Stimulated activated effector memory CD8-positive, alpha-beta T cell treated with anti-CD3 and anti-CD28 coated beads, Interleukin-12 subunit alpha, Interleukin-12 subunit beta, amount 100 ng/mL, for 72 hours (primary cell): Measurements from ENCODE around the gene OSTF1.

ENCODE experiments used
- ATAC-seq: fragments of 150-1000 bp; cut with Tn5 transposase; 2 replicates; pipeline ENCODE4 v1.10.0; 2021
- DNase-seq, 2 donors: peaks; one replicate each; pipeline ENCODE4 v3.0.0; 2021 to 2022; ENCODE audit warnings: low spot score in 2 of 2
- H3K27ac Mint-ChIP-seq: one replicate; pipeline ENCODE4 v1.8.0; 2022; ENCODE audit warnings: mild to moderate bottlenecking, mixed read lengths
- H3K36me3 Mint-ChIP-seq: one replicate; pipeline ENCODE4 v1.8.0; 2022; ENCODE audit warnings: mild to moderate bottlenecking, mixed read lengths
- H3K4me1 Mint-ChIP-seq: one replicate; pipeline ENCODE4 v1.8.0; 2022; ENCODE audit warnings: mixed read lengths
- H3K4me3 Mint-ChIP-seq: one replicate; pipeline ENCODE4 v1.8.0; 2022; ENCODE audit warnings: mild to moderate bottlenecking, mixed read lengths
- H3K9me3 Mint-ChIP-seq: one replicate; pipeline ENCODE4 v1.8.0; 2022; ENCODE audit warnings: mixed read lengths

OSTF1 gene

DNA sequence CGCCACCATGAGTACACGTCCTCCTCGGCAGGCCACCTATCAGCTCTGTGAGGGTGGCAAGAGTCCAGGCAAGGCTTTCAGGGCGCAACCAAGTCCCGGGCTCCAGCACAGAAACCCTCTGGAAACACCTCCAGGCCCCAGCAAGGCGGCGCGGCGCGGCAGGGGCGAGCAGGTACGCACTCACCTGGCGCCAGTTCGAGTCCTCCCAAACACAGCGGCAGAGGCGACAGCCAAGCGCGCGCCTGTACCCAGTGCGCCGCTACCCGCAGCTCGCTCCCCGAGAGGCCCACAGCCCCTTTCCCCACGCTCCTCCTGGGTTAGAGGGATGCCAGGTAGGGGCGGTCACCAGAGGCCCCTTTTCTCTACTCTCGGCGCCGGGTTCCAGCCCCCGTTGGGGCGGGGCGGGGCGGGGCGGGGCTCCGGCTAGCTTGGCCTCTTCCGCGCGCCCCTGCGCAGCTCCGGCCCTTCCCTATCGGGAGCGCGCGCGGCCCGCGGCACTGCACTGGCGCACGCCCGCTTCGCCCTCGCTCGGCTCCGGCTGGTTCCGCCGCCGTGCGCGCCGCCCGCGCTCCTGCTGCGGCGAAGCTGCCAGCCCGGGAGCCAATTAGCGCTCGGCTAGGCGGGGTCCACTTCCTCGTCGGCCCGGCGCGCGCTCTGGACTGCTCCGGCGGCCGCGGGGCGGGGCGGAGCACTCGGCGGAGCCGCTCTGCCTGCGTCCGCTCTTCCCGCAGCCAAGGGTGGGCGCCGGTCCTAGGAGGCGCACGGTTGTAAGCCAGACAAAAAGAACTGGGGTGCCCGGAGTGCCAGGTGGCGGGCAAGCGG is at the start of gene OSTF1, which contains the start of gene NMRK1:
Gene OSTF1 (plus strand): TSS at position 691 of the 822 bp plus-strand sequence. CDS start 179 bp downstream, outside the sequence.
Gene NMRK1 (minus strand): TSS at position 332 of the 822 bp plus-strand sequence. CDS start 5,040 bp downstream, outside the sequence.
- Mint-ChIP-seq H3K4me3 (peak within 1 kb of the TSS; percentile 94), H3K36me3 (peaks cover 58% of the 10 kb centered on the region), H3K9me3 (no peaks in the 10 kb centered on the region), H3K4me1 (peaks cover 53% of the 10 kb centered on the region), H3K27ac (peak within 1 kb of the TSS; percentile 95)
- ATAC-seq: peak; percentile 94
- DNase-seq: peak; percentile 88 to 94

DNA sequence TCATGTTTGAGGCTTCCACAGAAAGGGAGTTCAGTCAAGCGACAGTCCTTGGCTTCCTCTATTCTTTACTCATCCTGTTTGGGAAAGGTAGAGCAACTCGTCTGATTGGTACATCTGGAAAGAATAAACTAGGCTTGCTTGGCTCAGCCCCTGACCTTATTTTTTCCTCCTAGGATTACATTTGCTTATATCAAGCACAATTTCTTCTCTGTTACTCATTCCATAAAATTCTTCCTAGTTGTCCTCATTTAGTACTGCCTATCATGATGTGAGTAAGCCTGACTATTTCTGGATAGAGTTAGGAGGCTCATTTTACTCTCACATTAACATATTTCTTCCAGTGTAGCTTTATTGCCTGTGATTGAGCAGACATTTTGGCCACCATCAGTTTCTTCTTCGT is 49.3 kb upstream of the OSTF1 start:
- H3K4me3 Mint-ChIP-seq: no peak overlapping the region

DNA sequence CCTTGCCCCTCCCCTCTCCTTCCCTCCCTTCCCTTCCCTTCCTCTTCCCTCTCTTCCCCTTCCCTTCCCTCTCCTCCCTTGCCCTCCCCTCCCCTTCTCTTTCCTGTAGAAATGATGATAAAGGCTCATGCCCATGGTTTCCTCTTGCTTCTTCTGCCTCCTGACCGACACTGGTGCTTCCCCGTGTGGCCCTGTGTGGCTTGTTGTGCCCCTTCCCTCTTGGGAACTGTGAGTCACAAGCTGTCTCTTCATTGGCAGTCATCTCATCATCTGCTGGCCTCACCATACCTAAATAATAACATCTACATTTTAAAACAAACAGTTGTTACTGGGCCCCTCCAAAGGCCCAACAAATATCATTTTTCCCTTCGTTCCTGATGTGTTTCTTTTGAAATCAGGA is 48.5 kb upstream of the OSTF1 start:
- no peaks in the 10 kb centered on the region for H3K36me3 Mint-ChIP-seq
- DNase-seq (no peak), ATAC-seq (peak; percentile 89)
- no peaks in the 10 kb centered on the region for H3K9me3 Mint-ChIP-seq
- H3K4me3 Mint-ChIP-seq: no peak overlapping the region
- peak overlapping the region; percentile 26 for H3K27ac Mint-ChIP-seq
- peaks cover 9% of the 10 kb centered on the region for H3K4me1 Mint-ChIP-seq

More for the DNA sequence above, 49.3 kb upstream of the OSTF1 start:
- Mint-ChIP-seq H3K9me3 (no peaks in the 10 kb centered on the region), H3K36me3 (no peaks in the 10 kb centered on the region), H3K27ac (no peak overlapping the region), H3K4me1 (peaks cover 9% of the 10 kb centered on the region)
- no peak for DNase-seq
- ATAC-seq: no peak

DNA sequence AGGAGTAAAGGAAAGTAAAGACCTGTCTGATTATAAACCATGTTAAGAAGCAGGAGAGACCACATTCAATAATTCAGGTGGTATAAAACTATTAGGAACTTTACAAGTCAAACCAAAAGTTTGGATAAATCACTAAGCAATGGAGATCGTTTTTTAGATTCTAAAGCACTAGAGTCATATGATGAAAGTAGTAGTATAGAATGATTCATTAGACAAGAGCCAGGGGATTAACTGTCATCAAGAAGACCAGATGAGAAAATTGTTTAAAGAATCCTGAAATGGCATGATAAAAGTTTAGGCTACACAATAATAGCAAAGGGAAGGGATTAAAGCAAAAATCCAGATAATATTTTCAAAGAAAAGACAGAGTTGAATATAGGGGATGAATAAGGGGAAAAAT is 47.3 kb upstream of the OSTF1 start:
- ATAC-seq (no peak), DNase-seq (no peak)
- H3K9me3 Mint-ChIP-seq: no peaks in the 10 kb centered on the region
- H3K36me3 Mint-ChIP-seq: no peaks in the 10 kb centered on the region
- no peak overlapping the region for H3K27ac Mint-ChIP-seq
- H3K4me3 Mint-ChIP-seq: no peak overlapping the region
- H3K4me1 Mint-ChIP-seq: peaks cover 9% of the 10 kb centered on the region

DNA sequence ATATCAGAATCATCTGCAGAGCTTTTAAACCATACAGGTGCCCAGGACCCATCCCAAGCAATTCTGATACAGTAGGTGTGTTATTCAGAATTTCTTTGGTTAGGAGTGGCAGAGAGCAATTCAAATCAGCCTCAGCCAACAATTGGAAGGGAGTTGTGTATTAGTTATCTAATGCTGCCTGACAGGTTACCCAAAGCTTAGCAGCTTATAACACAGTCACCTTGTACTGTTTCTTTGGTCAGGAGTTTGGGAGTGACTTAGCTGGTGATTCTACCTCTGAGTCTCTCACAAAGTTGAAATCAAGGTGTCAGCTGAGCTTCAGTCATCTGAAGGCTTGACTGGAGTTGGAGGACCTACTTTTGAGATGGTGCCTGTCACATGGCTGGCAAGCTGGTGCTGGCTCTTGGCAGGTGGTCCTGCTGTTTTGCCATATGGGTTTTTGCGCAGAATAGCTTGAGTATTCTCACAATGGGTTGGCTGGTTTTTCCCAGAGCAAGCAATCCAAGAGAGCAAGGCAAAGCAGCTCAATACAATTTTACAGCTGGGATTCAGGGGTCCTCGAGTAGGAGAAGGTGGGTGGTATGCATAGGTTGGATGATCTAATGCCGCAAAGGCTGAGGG is 41.5 kb upstream of the OSTF1 start:
- H3K4me3 Mint-ChIP-seq: no peak overlapping the region

DNA sequence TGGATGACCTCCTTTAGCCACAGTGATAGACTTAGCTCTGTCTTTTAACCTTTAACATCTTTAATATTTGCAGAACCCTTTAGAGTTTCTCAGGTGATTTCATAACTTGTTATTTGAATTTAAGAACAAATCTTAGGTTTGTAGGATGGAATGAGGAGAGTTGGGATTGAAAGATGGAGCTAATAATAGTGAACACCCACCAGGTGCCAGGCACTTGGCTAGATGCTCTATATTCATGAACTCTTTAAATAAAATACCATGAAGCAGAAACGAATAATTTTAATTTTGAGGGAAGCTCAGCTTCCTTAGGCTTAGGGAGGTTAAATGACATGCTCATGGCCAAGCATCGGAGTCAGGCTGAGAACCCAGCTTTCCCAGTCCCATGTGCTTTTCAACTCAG is 40.8 kb upstream of the OSTF1 start:
- H3K27ac Mint-ChIP-seq: no peak overlapping the region
- DNase-seq (no peak), ATAC-seq (no peak)
- H3K4me1 Mint-ChIP-seq: no peaks in the 10 kb centered on the region
- no peak overlapping the region for H3K4me3 Mint-ChIP-seq
- H3K36me3 Mint-ChIP-seq: no peaks in the 10 kb centered on the region
- H3K9me3 Mint-ChIP-seq: no peaks in the 10 kb centered on the region

More for the DNA sequence above, 41.5 kb upstream of the OSTF1 start:
- ATAC-seq: no peak
- Mint-ChIP-seq H3K27ac (no peak overlapping the region), H3K36me3 (no peaks in the 10 kb centered on the region), H3K9me3 (no peaks in the 10 kb centered on the region), H3K4me1 (no peaks in the 10 kb centered on the region)
- no peak for DNase-seq

DNA sequence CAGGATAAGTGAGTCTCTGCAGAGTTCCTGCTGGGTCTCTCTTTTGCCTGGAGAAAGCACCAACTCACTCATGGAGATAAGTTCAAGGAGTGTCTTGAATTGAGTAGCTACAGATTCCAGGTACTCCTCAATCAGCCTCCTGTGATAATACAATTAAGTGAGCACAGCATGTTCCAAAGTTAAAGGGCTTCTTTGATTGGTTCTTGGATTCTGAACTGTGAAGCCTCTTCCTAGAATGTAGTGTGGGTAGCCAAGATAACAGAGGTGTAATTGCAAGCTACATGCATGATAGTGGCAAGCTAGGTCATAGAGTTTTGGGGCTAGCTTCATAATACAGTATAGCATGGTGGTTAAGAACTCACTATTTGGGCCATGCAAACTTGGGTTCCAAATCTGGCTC is 37.0 kb upstream of the OSTF1 start:
- Mint-ChIP-seq H3K4me3 (no peak overlapping the region), H3K36me3 (no peaks in the 10 kb centered on the region), H3K9me3 (no peaks in the 10 kb centered on the region), H3K27ac (no peak overlapping the region), H3K4me1 (no peaks in the 10 kb centered on the region)
- DNase-seq: no peak
- no peak for ATAC-seq

DNA sequence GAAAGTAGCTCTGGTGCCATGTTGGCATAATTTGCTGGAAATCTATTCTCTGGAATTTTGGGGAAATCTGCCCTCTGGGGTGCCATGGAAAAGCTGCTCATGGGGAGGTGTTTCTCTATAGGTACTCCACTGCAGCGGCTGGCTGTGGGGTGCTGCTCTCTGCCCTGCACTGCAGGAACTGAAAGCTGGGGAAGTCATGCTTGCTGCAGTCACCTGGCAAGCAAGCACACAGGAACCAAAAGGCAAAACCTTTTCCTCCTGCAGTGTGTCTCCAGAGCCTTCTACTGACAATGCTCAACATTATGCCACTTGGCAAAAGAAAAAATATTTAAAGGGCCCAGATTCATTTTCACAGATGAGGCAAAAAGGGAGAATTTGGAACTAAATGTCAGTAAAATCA is 34.4 kb upstream of the OSTF1 start:
- H3K27ac Mint-ChIP-seq: no peak overlapping the region
- H3K9me3 Mint-ChIP-seq: no peaks in the 10 kb centered on the region
- no peaks in the 10 kb centered on the region for H3K36me3 Mint-ChIP-seq
- no peaks in the 10 kb centered on the region for H3K4me1 Mint-ChIP-seq
- ATAC-seq (no peak), DNase-seq (no peak)
- H3K4me3 Mint-ChIP-seq: no peak overlapping the region

GRCh38 chr9:75054368-75055001 is 33.8 kb upstream of the OSTF1 start:
- DNase-seq (no peak), ATAC-seq (no peak)
- H3K4me3 Mint-ChIP-seq: no peak overlapping the region
- H3K9me3 Mint-ChIP-seq: no peaks in the 10 kb centered on the region
- H3K36me3 Mint-ChIP-seq: no peaks in the 10 kb centered on the region
- H3K4me1 Mint-ChIP-seq: no peaks in the 10 kb centered on the region
- H3K27ac Mint-ChIP-seq: no peak overlapping the region

DNA sequence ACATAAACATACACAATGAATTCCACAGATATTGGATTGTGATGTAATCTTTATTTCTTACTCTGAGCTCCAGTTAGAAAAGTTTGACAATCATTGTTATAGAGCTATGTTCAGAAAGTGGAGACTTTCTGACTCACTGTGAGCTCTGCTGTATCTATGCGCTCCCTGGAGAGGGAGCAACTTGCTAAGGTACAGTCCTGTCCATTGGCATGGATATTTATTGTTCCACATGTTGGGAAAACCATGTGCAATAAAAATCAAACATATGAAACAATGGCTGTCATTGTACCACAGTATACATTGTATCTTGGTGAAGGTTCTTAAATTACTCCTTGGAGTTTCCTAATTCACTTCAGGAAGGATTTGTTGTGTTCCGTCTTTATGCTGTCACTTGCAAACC is 27.1 kb upstream of the OSTF1 start:
- no peak overlapping the region for H3K27ac Mint-ChIP-seq
- peaks cover 32% of the 10 kb centered on the region for H3K36me3 Mint-ChIP-seq
- ATAC-seq: no peak

DNA sequence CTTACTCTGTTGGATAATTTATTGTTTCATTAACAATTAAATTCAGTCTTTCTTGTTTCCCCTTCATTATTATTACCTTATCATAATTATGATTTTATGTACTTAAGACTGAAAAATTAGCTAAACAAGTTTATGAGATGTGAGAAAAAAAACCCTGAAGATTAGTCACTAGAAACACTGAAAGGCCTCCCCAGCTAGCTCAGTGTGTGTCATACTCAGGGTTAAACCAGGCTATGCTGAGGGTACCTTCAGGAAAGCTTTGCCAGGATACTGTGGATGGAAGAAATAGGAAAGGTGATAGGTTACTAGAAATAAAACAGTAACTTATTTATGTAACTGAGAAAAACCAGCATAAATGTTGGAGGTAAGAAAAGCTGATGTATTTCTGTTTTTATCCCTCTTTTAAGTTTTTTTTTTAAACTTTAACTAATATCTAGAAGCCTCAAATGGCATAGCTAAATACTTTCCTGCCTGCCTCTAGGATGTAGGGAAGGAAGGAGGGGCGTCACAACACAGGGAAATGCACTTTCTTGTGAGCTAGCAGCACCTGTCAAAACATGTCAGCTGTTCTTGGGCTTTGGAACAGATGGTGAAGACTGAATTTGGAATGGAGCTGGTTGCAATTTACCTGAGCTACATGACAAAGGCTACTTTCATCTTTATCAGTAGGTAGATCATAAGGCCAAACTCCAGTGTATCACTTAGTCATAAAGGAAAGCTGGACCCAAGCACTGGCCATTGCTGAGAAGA is 24.6 kb upstream of the OSTF1 start:
- peaks cover 38% of the 10 kb centered on the region for H3K36me3 Mint-ChIP-seq
- H3K9me3 Mint-ChIP-seq: no peaks in the 10 kb centered on the region
- H3K4me1 Mint-ChIP-seq: no peaks in the 10 kb centered on the region
- peak overlapping the region; percentile 9 for H3K27ac Mint-ChIP-seq
- DNase-seq (no peak), ATAC-seq (peak; percentile 46)
- H3K4me3 Mint-ChIP-seq: no peak overlapping the region

More for the DNA sequence above, 27.1 kb upstream of the OSTF1 start:
- H3K9me3 Mint-ChIP-seq: no peaks in the 10 kb centered on the region
- H3K4me1 Mint-ChIP-seq: no peaks in the 10 kb centered on the region
- DNase-seq: no peak
- no peak overlapping the region for H3K4me3 Mint-ChIP-seq

- no peaks in the 10 kb centered on the region for H3K4me1 Mint-ChIP-seq
- no peak overlapping the region for H3K27ac Mint-ChIP-seq
- no peaks in the 10 kb centered on the region for H3K9me3 Mint-ChIP-seq
- no peak overlapping the region for H3K4me3 Mint-ChIP-seq
- DNase-seq: no peak
- no peak for ATAC-seq
- H3K36me3 Mint-ChIP-seq: peaks cover 43% of the 10 kb centered on the region
Observed at GRCh38 chr9:75064307-75065025, 23.8 kb upstream of the OSTF1 start.

DNA sequence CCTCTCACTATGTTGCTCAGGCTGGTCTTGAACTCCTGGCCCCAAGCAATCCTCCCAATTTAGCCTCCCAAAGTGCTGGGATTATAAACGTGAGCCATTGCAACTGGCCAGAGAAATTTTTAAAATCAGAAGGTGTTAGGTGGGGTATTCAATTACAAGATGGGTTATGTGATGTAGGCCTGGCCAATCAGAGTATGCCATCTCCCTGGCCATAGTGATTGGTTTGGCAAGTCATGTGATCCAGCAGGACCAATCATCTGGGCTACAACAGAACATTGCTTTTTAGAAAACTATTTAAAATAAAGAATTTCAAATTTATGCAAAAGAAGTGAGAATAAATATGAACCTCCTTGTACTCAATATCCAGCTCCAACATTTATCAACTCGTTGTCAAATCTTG is 22.8 kb upstream of the OSTF1 start:
- H3K9me3 Mint-ChIP-seq: no peaks in the 10 kb centered on the region
- H3K4me3 Mint-ChIP-seq: no peak overlapping the region
- DNase-seq (no peak), ATAC-seq (no peak)
- H3K27ac Mint-ChIP-seq: no peak overlapping the region
- no peaks in the 10 kb centered on the region for H3K4me1 Mint-ChIP-seq
- H3K36me3 Mint-ChIP-seq: peaks cover 53% of the 10 kb centered on the region

DNA sequence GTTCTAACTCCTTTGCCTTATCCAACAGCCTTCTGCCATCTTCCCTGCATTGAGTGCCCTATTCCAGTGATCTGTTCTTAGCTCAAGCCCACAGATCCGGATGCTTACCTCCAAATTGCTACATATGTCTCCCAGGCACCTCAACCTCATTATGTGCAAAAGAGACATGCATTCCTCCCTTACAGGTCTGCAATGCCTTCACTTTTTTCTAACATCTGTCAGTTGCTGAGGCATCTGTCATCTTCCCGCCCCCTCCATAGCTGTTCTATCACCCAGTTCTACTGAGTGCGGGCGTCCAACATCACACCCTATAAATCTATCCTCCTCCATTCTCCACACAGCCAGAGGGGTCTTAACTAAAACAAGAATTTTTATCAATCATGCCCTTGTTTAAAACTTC is 20.4 kb upstream of the OSTF1 start:
- H3K27ac Mint-ChIP-seq: peak overlapping the region; percentile 11
- H3K36me3 Mint-ChIP-seq: peaks cover 64% of the 10 kb centered on the region
- no peak for ATAC-seq
- peaks cover 15% of the 10 kb centered on the region for H3K4me1 Mint-ChIP-seq
- no peak for DNase-seq
- no peaks in the 10 kb centered on the region for H3K9me3 Mint-ChIP-seq
- no peak overlapping the region for H3K4me3 Mint-ChIP-seq
